Ovary (tissue), 3 donors: ENCODE data around the gene FOXP1.

Experiments
- EP300 ChIP-seq: sonication (generic); formaldehyde crosslinking; IDR thresholded peaks from one replicate; pipeline ENCODE4 v1.6.1; 2017; ENCODE audit warnings: antibody characterized with exemption
- POLR2A ChIP-seq: fragments of 450-650 bp; IDR thresholded peaks from one replicate; pipeline ENCODE4 v1.6.1; 2017; ENCODE audit warnings: antibody characterized with exemption, mild to moderate bottlenecking, moderate library complexity
- TF ChIP-seq, protein P1 (sequence below), 3 donors: fragments of 450-650 bp in 2 of 3; fragments of 200-600 bp in 1 of 3; IDR thresholded peaks; one replicate each; pipeline versions ENCODE4 v1.5.1 to v1.8.0; 2016 to 2022; ENCODE audit warnings: antibody characterized with exemption in 3 of 3, mild to moderate bottlenecking in 1 of 3
- donor health status: DM: no; HTN: no; CAD: no.

DNA sequence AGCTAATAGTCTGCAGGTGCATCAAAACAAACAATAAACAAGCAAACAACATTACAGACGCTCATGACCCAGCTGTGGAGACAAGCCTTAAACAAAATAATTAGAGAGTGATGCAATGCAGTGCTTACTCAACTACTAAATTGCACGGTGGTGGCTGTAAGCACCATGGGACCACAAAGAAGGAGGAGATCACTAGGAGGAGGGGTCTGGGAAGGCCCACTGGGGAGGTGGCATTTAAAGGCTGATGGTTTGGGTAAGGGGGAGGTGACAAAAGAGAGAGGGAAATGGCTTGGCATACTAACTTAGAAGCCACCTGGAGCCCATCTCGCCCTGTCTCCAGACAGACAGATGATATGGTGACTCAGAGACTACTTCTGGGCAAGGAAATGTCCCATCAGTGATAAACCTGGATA is 516.7 kb downstream of the FOXP1 start:
- TF ChIP-seq, protein P1, sequence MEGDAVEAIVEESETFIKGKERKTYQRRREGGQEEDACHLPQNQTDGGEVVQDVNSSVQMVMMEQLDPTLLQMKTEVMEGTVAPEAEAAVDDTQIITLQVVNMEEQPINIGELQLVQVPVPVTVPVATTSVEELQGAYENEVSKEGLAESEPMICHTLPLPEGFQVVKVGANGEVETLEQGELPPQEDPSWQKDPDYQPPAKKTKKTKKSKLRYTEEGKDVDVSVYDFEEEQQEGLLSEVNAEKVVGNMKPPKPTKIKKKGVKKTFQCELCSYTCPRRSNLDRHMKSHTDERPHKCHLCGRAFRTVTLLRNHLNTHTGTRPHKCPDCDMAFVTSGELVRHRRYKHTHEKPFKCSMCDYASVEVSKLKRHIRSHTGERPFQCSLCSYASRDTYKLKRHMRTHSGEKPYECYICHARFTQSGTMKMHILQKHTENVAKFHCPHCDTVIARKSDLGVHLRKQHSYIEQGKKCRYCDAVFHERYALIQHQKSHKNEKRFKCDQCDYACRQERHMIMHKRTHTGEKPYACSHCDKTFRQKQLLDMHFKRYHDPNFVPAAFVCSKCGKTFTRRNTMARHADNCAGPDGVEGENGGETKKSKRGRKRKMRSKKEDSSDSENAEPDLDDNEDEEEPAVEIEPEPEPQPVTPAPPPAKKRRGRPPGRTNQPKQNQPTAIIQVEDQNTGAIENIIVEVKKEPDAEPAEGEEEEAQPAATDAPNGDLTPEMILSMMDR (IDR thresholded peaks at IDR 0.05), result no peak
- TF ChIP-seq POLR2A, result no peak
- no peak for TF ChIP-seq EP300
